GM21737 (cell line): ENCODE data around the gene CRYBB1.
"Not testable (repeated sequence)": the region's sequence is repeated elsewhere in the genome, so short reads cannot be mapped to it uniquely, and the experiment has no call there.

Source experiments
- ATAC-seq: cut with Tn5 transposase; IDR thresholded peaks from one replicate; pipeline ENCODE4 v1.9.1; 2021; ENCODE audit warnings: mild to moderate bottlenecking, moderate library complexity; ENCODE audit not compliant: unreplicated experiment

CRYBB1 gene

DNA sequence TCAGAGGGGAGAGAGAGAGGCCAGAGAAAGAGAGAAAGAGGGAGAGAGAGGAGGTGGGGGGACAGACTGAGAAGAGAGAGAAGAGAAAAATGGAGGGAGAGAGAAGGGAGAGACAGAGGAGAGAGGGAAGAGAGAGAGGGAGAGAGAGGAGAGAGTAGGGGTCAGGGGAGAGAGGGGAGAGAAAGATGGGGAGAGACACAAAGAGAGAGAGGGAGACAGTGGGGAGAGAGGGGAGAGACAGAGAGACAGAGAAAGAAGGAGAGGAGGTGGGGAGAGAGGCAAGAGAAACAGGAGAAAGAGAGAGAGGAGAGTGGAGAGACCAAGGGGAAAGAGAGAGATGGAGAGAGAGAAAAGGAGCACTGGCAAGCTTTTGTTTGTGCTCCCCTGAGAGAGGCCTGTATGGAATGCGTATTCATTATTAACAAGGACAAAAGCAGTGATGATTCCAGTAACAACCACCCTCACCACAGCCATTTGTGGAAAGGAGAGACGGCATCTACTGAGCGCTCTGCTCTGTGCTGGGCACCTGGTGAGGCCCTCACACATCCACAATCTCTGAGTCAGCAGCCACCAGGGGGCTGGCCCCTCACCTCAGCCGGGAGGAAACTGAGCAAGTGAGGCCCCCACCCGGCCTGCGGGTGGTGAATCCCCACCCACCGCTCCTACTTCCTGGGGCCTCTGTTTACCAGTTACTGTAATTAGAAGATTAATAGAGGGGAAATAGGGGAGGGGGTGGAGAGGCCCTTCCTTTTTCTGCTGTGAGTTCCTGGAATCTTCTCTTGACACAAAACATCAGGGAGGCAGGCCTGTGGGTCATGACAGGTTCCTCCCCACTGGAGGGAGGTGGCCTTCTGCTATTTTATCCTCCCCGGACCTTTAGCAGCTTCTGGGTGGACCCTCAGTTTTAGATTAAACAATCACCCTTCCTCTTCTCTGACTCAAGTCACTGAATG, 24.9 kb upstream of the CRYBB1 start:
- no peak for ATAC-seq

DNA sequence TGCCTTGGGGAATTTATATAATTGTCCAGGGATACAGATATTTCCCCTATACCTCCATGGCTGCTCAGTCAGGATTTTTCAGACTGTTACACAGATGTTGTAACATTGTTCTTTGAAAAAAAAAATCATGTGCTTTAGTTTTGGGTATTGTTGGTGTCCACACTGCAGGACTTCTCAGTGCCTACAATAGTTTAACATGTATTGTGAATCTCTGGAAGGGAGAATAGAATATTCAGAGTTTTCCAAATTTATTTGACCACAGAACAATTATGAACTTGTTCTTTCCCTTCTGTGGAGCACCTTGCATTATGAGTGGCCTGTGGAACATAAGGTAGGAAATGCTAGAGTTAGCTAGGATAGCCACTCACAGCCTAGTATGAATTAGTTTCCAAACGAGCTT, 18.5 kb upstream of the CRYBB1 start:
- ATAC-seq = no peak

DNA sequence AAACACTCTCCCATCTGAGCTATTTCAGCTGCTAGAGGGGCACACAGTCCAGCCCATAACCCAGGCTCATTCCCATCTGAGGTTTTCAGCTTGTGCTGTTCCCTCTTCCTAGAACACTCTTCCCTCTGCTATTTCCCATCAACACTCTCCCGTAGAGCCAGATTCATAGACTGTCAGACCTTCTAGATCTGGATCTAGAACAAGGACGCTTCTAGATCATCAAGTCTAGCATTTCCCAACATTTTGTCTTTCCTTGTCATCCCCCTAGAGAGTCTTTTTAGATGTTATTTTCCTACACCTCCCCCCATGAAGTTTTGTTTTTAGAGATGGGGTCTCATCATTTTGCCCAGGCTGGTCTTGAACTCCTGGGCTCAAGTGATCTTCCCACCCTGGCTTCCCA, 17.3 kb upstream of the CRYBB1 start:
- no peak for ATAC-seq

DNA sequence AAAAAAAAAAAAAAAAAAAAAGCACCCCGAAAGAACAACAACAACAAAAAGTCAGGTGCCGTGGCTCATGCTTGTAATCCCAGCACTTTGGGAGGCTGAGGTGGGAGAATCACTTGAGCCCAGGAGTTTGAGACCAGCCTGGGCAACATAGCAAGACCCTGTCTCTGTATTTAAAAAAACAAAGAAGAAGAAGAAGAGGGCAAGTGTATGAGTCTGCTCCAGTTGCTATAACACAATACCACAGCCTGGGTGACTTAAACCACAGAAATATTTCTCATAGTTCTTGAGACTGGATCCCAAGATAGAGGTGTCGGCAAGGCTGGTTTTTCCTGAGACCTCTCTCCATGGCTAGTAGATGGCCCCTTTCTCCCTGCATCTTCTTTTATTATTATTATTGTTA, 16.4 kb upstream of the CRYBB1 start:
- no peak for ATAC-seq

DNA sequence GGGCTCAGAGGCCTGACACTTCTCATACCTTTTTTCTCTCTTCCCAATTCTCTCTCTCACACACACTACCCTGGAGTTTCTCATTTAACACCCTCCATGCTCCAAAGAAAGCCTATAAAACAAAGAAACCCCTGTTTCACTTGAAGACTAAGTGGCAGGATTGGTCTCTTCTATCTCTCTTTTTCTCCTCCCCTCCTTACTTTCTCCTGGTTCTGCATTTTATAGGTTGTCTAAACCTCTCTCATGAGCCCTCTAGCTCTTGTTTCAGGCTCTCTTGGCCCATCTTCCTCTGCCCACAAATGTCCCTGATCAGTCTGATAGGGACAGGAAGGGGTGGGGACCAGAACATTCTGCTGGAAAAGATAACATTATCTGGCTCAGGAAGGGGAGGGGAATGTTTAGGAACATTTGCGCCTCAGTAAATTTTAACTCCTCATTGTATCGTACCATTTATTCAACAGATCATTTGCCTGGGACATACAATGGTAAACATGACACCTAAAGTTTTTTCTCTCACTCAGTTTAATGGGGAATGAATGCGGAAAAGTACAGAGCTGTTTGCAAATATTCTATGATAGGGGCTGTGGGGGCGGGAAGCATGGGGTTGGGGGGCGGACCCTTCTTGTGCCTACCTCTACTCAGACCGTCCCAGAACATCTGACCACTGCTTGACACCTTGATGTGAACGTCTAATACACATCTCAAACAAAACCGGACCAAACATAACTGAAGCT, 14.8 kb upstream of the CRYBB1 start:
- no peak for ATAC-seq

DNA sequence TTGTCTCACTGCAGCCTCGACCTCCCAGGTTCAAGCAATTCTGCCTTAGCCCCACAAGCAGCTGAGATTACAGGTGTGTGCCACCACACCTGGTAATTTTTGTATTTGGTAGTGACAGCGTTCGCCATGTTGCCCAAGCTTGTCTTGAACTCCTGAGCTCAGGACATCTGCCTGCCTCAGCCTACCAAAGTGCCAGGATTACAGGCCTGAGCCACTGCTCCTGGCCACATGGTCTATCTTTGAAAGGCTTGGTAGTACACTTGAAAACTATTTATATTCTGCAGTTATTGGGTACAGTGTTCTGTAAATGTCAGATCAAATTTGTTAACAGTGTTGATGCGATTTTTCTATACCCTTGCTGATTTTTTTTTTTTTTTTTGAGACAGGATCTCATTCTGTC, 13.5 kb upstream of the CRYBB1 start:
- no peak for ATAC-seq

DNA sequence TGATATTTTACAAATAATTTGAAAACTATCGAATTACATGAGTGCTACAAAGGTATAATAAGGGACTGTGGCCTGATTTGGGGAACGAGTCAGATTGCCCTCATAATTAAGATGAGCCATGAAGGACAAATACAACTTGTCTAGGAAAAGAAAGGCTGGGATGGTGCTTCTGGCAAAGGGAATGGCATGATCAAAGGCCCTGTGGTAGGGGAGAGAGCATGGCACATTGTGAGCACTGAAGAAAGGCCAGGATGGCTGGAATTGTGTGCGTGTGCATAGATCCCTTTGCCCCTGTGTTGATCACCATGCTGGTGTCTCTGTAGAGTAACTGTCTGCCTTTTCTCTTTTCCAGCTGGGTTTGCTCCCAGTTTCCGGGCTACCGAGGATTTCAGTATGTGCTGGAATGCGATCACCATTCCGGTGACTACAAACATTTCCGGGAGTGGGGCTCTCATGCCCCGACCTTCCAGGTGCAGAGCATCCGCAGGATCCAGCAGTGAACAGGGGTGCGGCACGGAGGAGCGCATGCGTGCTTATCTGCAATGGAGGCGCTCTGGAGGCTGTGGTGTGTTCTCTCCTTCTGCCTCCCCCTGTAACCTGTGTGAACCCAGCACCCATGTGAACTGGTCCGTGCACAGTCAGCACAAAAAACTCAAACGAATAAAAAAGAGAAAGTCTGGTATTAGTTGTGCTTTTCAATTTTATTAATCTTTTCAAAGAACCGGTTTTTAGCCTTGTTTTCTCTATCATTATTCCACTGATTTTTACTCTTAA, 12.3 kb upstream of the CRYBB1 start:
- ATAC-seq = no peak

DNA sequence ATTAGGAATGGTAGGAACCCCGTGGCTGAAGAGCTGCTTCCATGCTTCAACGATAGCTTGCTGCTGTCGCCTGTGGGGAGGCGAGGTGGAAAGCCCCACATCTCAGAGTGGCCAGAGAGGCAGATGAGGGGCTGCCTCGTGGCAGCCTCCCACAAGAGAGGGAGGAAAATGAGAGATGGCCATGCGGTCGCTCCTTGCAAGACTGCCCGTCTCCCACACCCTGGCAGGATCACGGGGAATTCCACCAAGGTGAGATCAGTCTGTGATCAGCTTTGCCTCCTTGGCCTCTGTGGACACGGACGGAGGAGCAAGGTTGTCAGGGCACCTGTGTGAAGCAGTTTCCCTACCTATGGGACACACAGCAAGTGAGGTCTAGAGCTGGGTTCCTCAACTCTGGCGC, 7.0 kb upstream of the CRYBB1 start:
- ATAC-seq = no peak

DNA sequence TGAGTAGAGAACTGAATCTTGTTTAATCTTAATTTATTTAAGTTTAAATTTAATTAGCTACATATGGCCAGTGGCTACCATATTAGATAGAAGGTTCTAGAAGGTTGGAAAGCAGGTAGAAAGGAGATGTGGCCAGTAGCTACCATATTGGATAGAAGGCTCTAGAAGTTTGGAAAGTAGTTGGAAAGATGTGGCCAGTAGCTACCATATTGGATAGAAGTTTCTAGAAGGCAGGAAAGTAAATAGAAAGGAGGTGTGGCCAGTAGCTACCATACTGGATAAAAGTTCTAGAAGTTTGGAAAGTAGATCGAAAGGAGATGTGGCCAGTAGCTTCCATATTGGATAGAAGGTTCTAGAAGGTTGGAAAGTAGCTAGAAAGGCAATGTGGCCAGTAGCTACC, 6.2 kb upstream of the CRYBB1 start:
- ATAC-seq = no peak

DNA sequence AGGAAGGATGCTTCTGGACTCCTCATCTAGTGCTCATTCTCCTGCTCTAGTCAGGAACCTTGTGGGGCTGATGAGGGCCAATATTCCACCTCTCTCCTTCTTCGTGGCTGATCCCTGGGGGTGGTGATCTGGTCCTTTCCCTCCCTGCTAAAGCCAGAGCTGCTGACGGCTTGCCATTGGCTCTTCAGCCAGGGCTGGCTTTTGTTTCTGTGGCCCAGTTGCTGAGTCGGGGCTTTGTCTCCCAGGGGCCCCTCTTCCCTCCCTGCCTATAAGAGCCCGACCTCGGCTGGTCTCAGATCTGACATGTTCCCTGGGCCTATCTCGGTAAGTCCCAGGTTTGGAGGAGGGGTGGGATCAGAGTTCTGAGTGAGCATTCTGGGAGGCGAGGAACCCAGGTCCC, 3.8 kb upstream of the CRYBB1 start, which contains the start of gene CRYBA4:
TSS of gene CRYBA4 (plus strand) at position 301 of the 400 bp plus-strand sequence. CDS start 634 bp downstream, outside the sequence.
- no peak for ATAC-seq

DNA sequence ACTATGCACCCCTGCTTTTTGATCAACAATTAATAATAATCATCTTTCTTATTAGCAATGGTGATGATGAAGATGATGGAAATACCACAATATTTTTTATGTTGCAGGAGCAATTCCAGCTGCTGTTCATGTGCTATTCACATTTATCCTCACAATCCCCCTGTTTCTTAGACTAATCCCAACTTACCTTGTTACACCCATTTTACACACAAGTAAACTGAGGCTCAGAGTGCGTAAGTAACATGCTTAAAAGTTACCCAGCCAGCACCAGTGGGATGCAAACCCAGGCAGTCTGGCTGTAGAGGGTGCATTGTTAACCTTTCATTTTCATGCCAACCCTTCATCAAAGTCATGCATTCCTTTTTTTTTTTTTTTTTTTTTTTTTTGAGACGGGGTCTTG, 2.4 kb upstream of the CRYBB1 start:
- ATAC-seq = no peak

DNA sequence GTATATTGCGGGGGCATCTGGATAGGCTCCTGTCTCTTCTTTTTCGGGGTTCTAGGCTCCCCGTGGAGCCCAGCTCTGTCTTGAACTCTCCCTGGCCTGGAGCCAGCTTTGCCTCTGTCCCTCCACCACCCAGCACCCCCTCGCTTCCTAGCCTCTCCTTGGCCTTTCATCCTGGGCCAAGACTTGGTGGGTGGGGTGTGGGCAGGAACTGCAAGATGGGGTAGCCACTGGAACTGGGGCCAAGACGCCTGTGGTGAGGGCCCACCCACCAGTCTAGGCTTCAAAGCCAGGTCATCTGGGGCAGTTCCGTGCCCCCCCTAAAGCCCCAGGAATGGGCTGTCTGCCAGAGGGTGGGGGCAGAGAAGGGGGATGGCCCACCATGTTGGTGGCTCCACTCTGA, 1.7 kb upstream of the CRYBB1 start:
- ATAC-seq = no peak

DNA sequence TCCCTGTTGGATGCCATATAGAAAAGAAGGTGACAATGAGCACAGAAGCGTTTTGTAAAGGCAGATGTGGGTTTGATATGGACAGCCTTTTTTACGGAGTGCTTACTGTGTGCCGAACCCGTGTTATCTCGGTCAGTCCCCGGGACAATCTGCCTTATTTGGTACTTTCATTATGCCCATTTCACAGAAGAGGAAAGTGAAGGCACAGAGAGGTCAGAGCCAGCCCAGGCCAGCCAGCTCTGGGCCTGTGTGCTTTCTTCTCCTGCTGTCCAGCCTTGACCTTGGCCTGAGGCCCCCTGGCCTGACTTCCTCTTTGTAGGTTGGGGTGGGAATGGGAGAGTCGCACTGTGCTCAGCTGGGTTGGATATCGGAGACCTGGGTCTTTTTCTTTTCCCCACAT, 628 bp upstream of the CRYBB1 start:
- ATAC-seq = no peak

DNA sequence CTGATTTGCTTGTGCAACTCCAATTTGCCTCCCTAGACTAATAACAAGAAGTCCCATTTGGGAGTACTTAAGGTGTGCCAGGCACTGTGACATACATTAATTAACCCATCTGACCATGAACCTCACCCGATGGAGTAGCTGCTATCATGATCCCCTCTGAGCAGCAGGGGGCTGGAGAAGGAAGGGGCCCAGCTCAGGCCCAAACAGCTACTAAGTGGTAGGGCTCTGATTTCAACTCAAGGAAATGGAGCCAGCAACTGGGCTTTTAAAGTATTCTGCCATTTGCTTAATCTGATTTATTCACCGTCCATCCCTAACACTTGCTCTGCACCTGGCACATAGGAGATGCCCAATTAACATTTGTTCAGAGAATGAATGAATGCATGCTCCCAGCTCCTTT, 1.2 kb downstream of the CRYBB1 start:
- no peak for ATAC-seq

DNA sequence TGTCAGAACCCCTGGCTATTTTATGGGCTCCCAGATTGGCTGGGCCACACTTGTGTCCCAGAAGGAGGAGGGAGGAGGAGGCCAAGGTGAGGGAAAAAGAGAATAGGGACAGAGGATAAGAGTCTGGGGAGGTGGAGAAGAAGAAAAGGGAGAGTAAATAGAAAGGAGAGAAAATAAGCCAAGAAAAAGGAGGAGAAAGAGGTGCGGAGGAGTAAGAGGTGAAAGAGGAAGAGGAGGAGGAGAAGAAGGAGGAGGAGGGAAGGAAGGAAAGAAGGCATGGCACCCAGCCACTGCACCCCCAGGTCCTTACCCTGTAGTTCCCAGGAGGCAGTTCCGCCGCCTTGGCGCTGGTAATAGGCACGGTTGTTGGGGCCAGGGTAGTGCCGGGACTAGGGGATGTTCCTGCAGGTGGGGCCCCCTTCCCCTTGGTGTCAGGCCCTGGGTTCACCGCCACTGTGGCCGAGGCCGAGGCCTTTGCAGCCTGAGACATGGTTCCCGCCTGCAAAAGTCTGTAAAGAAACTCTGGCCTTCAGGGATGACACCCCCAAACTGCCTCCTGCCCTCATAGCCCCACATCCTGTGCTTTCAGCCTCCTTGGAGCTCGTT, 1.9 kb downstream of the CRYBB1 start:
- ATAC-seq = no peak

DNA sequence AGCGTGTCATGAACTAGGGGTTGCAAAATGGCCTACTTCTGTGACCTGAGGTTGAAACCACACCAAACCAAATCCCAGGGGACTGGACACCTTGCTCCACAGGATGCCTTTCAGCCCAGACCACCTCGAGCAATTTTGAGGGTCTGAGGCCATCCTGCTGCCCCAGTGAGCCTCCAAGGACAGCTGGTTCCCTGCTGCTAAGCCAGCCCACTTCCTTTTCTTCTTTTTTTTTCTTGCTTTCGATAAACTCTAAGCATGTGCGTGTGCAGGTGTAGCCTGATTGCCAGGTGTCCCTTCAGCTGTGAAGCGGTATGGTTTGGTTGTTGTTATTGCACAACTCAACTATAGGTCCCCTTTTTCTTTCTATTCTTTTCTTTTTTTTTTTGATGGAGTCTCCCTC, 2.7 kb downstream of the CRYBB1 start:
- ATAC-seq = no peak

DNA sequence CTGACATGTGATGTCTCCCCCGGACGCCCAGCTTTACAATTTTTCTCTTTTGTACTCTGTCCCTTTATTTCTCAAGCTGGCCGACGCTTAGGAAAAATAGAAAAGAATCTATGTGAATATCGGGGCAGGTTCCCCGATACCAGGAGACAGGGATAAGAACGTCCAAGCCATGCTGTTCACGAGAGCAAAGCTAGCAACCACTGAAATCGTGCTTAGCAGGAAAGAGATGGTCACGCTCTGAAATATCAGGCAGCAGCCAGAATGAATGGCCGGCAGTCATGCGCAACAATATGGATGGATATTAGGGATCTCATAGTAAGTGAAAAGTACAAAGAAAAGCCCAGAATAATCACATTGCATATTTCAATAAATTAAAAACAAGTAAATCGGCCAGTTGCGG, 3.5 kb downstream of the CRYBB1 start:
- no peak for ATAC-seq

DNA sequence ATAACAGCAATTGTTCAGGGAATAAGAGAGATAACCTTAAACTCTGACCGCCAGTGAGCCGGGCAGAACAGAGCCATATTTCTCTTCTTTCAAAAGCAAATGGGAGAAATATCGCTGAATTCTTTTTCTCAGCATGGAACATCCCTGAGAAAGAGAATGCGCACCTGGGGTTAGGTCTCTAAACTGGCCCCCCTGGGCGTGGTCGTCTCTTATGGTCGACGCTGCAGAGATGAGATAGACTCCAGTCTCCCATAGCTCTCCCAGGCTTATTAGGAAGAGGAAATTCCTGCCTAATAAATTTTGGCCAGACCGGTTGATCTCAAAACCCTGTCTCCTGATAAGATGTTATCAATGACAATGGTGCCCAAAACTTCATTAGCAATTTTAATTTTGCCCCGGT, 4.1 kb downstream of the CRYBB1 start:
- ATAC-seq = not testable (repeated sequence)

DNA sequence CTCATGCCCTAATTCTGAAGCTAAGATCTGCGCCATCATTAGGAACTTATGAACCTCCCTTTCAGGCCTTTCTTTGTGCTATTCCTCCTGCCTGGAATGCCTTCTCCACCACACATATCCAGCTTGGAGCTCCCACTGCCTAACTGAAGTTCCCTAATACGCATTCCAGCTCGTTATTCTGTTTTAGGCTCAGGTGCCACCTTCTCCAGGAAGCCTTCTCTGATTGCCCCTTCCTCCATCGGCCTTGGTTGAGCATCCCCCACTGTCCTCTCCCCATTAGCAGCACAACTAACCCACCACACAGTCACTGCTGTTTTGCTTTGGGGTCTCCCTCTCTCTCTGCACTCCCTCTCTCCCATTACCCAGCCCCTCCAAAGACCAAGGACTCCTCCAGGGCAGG, 5.2 kb downstream of the CRYBB1 start:
- ATAC-seq = no peak

DNA sequence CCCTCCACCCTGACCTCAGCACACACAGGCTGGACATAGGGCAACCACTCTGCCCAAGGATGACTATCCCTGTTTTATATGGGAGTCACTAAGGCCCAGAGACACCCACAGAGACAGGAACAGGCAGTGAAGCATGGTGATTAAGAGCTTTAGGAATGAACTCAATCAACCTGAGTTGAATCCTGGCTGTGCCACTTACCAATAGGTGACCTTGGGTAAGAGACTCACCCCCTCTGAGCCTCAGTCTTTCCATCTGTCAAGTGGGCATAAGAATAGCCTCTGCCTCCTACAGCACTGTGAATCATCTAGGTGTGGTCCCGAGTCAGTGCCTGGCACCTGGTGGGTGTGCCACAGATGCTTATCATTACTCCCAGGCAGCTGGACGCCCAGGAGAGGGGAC, 6.8 kb downstream of the CRYBB1 start:
- ATAC-seq = no peak
